GM12891 (cell line): Measurements from ENCODE around the gene ARID4B.

ENCODE experiments used
- DNase-seq: peaks from one replicate; pipeline ENCODE4 v3.0.0; 2011; ENCODE audit warnings: low spot score; ENCODE audit not compliant: insufficient read length
- FAIRE-seq: peaks from 2 replicates; lab custom pipeline; 2011; peaks lifted over from hg19 to GRCh38; lab: Jason Lieb, UNC
- PAX5 ChIP-seq: IDR thresholded peaks from 2 replicates; pipeline ENCODE4 v1.6.1; 2011; ENCODE audit warnings: low read length, moderate library complexity, mild to moderate bottlenecking; ENCODE audit not compliant: insufficient read depth, severe bottlenecking
- POLR2A ChIP-seq: IDR thresholded peaks from 2 replicates; pipeline ENCODE4 v1.6.1; 2011; ENCODE audit warnings: low read depth, low read length, control low read depth
- POLR2AphosphoS5 ChIP-seq: IDR thresholded peaks from 2 replicates; pipeline ENCODE4 v1.6.1; 2011; ENCODE audit warnings: low read depth, low read length, control low read depth
- POU2F2 ChIP-seq: IDR thresholded peaks from 2 replicates; pipeline ENCODE4 v1.6.1; 2011; ENCODE audit warnings: low read depth, mild to moderate bottlenecking, control low read depth, low read length, moderate library complexity
- SPI1 ChIP-seq: IDR thresholded peaks from 2 replicates; pipeline ENCODE4 v1.6.1; 2011; ENCODE audit warnings: low read depth, low read length, control low read depth
- TAF1 ChIP-seq: IDR thresholded peaks from 2 replicates; pipeline ENCODE4 v1.6.1; 2011; ENCODE audit warnings: low read depth, low read length, control low read depth

The ARID4B gene

DNA sequence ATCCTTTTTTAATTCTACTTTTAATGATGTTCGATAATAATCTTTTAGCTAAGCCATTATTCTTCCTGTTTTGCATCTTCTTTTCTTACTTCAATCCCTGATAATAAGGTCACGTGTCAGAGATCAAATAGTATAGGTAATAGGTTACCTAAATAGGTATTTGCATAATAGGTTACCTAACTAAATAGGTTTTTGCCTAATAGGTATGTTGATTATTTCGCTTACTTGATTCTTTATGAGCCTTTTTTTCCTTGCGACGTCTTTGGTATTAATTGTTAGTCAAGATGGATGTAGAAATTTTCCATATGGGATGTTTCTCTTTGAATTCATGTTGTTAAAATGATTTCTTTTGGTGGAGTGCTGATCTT lies 2.9 kb upstream of the ARID4B start:
- TF ChIP-seq SPI1, result no peak
- no peak for TF ChIP-seq POLR2A
- TF ChIP-seq POU2F2, result no peak
- TF ChIP-seq PAX5, result no peak
- no peak for TF ChIP-seq TAF1
- TF ChIP-seq POLR2AphosphoS5, result no peak
- DNase-seq (no peak), FAIRE-seq (no peak)

DNA sequence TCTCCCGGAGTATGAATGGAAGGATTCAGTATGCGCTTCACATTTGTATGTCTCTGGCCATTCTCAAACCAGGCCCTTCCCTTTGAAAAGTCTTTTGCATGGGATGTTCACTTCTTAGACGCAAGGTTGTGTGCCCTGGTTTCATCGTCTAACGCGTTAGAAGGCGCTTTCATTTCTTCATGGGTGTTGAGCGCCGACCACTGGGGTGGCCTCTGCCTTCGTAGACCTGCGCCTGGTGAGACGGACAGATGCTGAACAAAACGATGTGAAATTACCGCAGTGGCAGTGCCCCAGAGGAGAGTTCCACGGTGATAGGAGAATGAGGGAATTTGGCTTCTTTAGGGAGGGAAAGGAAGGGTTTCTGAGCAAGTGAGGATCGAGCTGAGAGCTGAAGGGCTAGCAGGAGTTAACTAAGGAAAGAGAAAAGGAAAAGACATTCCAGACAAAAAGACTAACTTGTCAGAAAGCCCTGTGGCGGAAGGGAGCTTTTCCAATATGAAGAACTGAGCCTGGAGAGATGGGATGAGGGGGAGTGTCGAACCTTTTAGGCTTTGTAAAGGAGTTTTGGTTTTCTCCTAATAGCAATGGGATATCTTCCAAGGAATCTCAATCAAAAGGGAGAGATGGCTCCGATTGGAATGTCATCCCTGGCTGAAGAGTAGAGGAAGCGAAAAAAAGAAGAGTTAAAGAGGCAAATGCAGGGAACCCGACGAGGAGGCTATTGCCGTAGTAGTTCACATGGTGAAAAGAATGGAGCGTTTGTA lies 1.3 kb upstream of the ARID4B start:
- TF ChIP-seq POLR2AphosphoS5 (0 out of 2 replicates have a peak, but pooled peaks have one; percentile 3), POLR2A (no peak), PAX5 (no peak), POU2F2 (no peak), TAF1 (no peak), SPI1 (no peak)
- FAIRE-seq, result no peak
- no peak for DNase-seq

GRCh38 chr1:235328271-235329138 lies 526 bp upstream of the ARID4B start, which contains the start of gene GGPS1:
Gene GGPS1 (plus strand): TSS chr1:235328570. CDS start chr1:235335265, 6,695 bp downstream.
- TF ChIP-seq POU2F2 (peak; percentile 57; the same call in 1 of the 2 replicates), TAF1 (peak; percentile 69), POLR2A (peak; percentile 83), POLR2AphosphoS5 (peak; percentile 63), PAX5 (no peak)

DNA sequence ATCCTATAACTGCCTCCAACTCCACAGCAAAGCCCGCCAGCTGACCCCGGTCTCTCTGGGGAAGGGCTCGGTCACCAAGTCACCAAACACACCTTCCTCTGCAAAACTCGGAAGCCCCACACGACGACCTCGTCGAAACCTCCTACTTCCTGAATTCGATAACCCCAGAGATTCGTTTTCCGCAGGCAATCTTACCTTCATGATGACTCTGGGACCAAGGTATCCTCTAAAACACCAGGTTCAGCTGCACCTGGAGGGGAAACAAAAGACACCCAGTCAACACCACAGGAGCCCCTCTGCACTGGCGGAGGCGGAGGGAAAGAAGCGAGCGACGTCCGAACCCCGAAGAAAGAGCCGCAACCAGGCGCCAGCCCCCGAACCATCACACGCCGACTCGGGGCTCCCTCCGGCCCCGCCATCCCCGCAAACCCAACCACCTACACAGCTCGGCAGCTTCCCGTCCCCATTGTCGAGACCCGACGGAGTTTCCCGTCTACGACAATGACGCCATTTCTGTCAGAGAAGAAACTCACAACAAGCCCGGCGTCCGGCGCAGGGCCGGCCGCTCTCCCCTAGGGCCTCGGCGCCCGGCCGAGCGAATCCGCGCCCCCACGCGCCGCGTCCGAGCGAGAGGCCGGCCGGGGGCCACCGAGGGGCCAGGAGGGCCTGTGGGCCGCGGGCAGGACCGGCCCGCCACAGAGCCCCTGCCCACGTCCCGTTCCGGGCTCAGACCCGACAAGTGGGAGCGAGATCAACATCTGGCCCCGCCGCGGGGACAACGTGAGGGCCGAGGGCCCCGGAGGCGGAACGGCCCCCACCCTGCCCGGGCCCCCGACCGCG lies 1.0 kb downstream of the ARID4B start:
- DNase-seq (peak; percentile 22), FAIRE-seq (peak; percentile 86)
- TF ChIP-seq POU2F2, result 0 out of 2 replicates have a peak, but pooled peaks have one; percentile 15
- TF ChIP-seq SPI1, result peak; percentile 72
- no peak for TF ChIP-seq TAF1
- TF ChIP-seq POLR2A, result no peak
- no peak for TF ChIP-seq PAX5
- TF ChIP-seq POLR2AphosphoS5, result 0 out of 2 replicates have a peak, but pooled peaks have one; percentile 20

More at GRCh38 chr1:235328271-235329138, 526 bp upstream of the ARID4B start, which contains the start of gene GGPS1:
- FAIRE-seq (peak; percentile 99), DNase-seq (peak; percentile 56)

- FAIRE-seq (peak; percentile 16), DNase-seq (no peak)
- TF ChIP-seq SPI1 (no peak), PAX5 (no peak), TAF1 (no peak), POU2F2 (no peak), POLR2A (no peak), POLR2AphosphoS5 (no peak)
Observed at GRCh38 chr1:235325854-235326253, 2.1 kb downstream of the ARID4B start.

DNA sequence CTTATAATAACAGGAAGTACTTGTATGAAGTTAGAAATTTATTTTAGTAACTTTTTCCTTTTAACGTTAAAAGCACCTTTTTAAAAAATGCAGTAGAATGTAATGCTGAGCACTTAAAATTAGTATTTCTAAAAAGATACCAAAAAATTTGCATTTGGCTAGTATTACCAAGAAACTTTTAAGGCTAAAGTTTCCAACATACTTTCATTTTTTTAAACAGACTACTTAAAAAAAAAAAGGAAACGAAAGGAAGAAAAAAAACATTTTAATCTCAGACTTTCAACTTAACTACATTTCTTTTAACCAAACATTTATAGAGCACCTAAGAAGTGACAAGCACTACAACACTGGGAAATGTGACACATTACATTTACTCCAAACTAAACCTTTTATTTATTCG lies 2.8 kb downstream of the ARID4B start:
- DNase-seq (no peak), FAIRE-seq (no peak)
- no peak for TF ChIP-seq POU2F2
- no peak for TF ChIP-seq TAF1
- TF ChIP-seq PAX5, result no peak
- no peak for TF ChIP-seq POLR2A
- TF ChIP-seq POLR2AphosphoS5, result no peak
- no peak for TF ChIP-seq SPI1

DNA sequence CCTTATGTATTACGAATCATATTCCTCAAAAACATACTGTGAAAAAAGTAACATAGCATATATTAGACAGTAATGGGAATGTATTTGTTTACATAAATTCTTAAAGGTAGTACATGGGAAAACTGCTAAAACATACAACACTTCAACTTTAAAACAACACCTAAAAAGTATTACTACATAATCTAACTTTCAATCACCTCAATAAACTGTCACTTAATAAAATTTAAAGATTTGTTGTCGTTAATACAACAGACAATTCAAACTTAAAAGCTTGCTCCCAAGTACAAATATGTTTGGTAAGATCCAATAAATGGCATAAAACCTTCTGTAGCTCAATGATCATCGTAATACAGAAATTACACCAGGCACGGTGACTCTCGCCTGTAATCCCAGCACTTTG lies 3.7 kb downstream of the ARID4B start:
- TF ChIP-seq POU2F2, result no peak
- TF ChIP-seq SPI1, result no peak
- no peak for TF ChIP-seq POLR2AphosphoS5
- TF ChIP-seq POLR2A, result no peak
- no peak for TF ChIP-seq PAX5
- TF ChIP-seq TAF1, result no peak
- no peak for DNase-seq
- FAIRE-seq, result no peak

DNA sequence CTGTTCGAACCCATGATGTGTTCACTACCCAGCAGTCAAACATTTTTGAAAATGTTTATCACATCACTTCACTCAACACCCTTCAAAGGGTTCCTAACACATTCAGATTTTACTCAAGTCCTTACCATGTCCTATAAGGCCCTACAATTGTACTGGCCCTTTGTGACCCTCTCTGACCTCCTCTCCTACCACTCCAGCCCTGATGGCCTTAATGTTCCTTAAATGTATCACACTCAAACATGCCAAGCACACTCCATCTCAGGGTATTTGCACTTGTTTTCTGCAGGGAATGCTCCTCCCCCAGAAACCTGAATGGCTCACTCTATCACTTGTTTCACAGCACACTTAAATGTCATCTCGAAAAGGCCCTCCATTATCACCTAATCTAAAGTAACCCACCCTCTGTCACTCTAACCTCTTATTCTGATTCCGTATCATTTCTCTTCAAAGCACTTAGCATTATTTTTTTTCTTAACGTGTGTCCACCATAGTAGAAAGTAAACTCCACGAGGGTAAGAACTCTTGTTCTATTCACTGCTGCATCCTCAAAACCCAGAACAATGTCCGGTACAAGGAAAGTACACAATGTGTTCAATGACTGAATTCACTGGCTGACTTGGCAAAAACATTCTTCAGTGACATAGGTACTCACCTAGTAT lies 7.3 kb downstream of the ARID4B start:
- TF ChIP-seq TAF1, result no peak
- no peak for TF ChIP-seq POLR2A
- no peak for TF ChIP-seq PAX5
- TF ChIP-seq POLR2AphosphoS5, result no peak
- TF ChIP-seq SPI1, result no peak
- TF ChIP-seq POU2F2, result no peak
- FAIRE-seq (no peak), DNase-seq (no peak)
